Measurements from ENCODE around the gene STK24. TPM values are rescaled to one million over a fixed set of nuclear protein-coding genes. Genes with fewer than 3 reads are reported as not detected.
A peak's percentile ranks its signal among the peaks of the same experiment; 100 is the strongest.

STK24 gene
- total RNA-seq, 1 donor from 2014 or later: 139 TPM

DNA sequence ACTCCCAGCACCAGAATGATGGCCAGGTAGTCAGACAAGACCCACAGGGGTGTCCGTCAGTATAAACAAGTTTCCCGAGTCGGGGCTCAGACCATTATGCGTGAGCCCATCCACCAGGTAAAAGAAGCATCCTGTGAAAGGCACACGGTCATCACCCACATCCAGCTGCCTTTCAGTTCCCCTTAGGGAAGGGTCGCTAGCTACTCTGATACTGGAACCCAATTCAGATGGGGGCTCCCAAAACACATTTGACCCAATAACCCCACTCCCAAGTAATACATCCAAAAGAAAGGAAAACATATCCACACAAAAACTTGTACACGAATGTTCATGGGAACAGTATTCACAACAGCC, 66.8 kb downstream of the STK24 start:
- Mint-ChIP-seq H3K27ac (ENCODE audit: unreplicated experiment) (peak overlapping the region; percentile 85), H3K4me3 (ENCODE audit: unreplicated experiment) (no peak overlapping the region), H3K36me3 (ENCODE audit: unreplicated experiment) (peaks cover 19% of the 10 kb centered on the region), H3K9me3 (ENCODE audit: unreplicated experiment) (no peaks in the 10 kb centered on the region), H3K27me3 (ENCODE audit: unreplicated experiment) (no peaks in the 10 kb centered on the region), H3K4me1 (ENCODE audit: unreplicated experiment) (peaks cover 57% of the 10 kb centered on the region)
- DNase-seq (ENCODE audit: extremely low spot score, unreplicated experiment): peak; percentile 36
- TF ChIP-seq CTCF (IDR thresholded peaks at IDR 0.05): no peak

GRCh38 chr13:98509271-98510155, 67.4 kb downstream of the STK24 start:
- H3K27ac Mint-ChIP-seq (ENCODE audit: unreplicated experiment): peak overlapping the region; percentile 85
- no peak for TF ChIP-seq CTCF (IDR thresholded peaks at IDR 0.05)
- DNase-seq (ENCODE audit: extremely low spot score, unreplicated experiment): peak; percentile 62
- H3K9me3 Mint-ChIP-seq (ENCODE audit: unreplicated experiment): no peaks in the 10 kb centered on the region
- H3K27me3 Mint-ChIP-seq (ENCODE audit: unreplicated experiment): no peaks in the 10 kb centered on the region
- H3K4me1 Mint-ChIP-seq (ENCODE audit: unreplicated experiment): peaks cover 62% of the 10 kb centered on the region
- H3K4me3 Mint-ChIP-seq (ENCODE audit: unreplicated experiment): peak overlapping the region; percentile 15
- H3K36me3 Mint-ChIP-seq (ENCODE audit: unreplicated experiment): peaks cover 14% of the 10 kb centered on the region

DNA sequence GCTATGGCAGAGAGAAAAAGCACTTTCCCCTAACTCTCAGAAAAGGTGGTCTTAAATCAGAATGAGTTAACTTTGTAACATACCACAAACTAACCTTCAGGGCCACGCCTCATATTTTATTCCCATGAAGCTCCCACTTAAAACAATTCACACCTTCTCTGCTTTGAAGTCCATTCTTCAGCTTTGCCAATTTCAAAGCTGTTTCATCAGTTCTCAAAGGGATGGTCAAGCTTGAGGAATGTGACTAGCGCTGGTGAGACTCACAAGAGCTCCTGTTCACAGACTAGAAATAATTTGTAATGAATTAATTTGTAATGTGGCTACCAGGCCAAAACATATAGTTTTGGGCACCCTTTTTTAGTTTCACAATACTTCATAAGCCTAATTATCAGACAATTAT, 68.2 kb downstream of the STK24 start:
- H3K27ac Mint-ChIP-seq (ENCODE audit: unreplicated experiment): peak overlapping the region; percentile 85
- no peak for DNase-seq (ENCODE audit: extremely low spot score, unreplicated experiment)

GRCh38 chr13:98508280-98508679, 68.6 kb downstream of the STK24 start:
- H3K36me3 Mint-ChIP-seq (ENCODE audit: unreplicated experiment): peaks cover 10% of the 10 kb centered on the region
- no peaks in the 10 kb centered on the region for H3K27me3 Mint-ChIP-seq (ENCODE audit: unreplicated experiment)
- H3K9me3 Mint-ChIP-seq (ENCODE audit: unreplicated experiment): no peaks in the 10 kb centered on the region
- H3K4me1 Mint-ChIP-seq (ENCODE audit: unreplicated experiment): peaks cover 75% of the 10 kb centered on the region
- no peak overlapping the region for H3K4me3 Mint-ChIP-seq (ENCODE audit: unreplicated experiment)
- peak overlapping the region; percentile 85 for H3K27ac Mint-ChIP-seq (ENCODE audit: unreplicated experiment)
- no peak for TF ChIP-seq CTCF (IDR thresholded peaks at IDR 0.05)
- DNase-seq (ENCODE audit: extremely low spot score, unreplicated experiment): no peak

More for the DNA sequence above, 68.2 kb downstream of the STK24 start:
- Mint-ChIP-seq H3K9me3 (ENCODE audit: unreplicated experiment) (no peaks in the 10 kb centered on the region), H3K27me3 (ENCODE audit: unreplicated experiment) (no peaks in the 10 kb centered on the region), H3K4me1 (ENCODE audit: unreplicated experiment) (peaks cover 70% of the 10 kb centered on the region), H3K4me3 (ENCODE audit: unreplicated experiment) (no peak overlapping the region), H3K36me3 (ENCODE audit: unreplicated experiment) (peaks cover 13% of the 10 kb centered on the region)
- TF ChIP-seq CTCF (IDR thresholded peaks at IDR 0.05): no peak

DNA sequence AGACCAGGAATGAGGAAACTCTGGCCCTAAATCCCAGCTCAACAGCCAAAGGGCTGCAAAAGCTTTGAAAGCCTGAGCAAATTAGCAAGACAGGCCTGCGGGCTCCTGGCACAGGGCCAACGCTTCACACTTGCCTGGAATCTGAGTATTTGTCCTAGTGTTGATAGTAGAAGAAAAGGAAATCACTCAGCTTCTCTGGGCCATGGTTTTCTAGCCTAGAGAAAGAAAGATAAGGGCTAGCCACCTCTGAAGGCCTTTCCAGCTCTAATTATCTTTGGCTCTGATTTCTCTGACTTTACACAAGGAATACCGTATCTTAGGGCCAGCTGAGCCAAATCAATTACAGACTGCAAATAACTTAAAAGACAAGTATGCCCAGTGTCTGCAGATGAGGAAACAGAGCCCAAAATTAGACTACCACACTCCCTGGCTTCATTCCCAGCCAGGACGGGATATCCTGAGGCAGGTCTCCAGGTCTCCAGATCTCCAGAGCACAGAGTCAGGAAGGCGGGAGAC, 69.6 kb downstream of the STK24 start:
- Mint-ChIP-seq H3K4me3 (ENCODE audit: unreplicated experiment) (no peak overlapping the region), H3K36me3 (ENCODE audit: unreplicated experiment) (peaks cover 6% of the 10 kb centered on the region), H3K4me1 (ENCODE audit: unreplicated experiment) (peaks cover 81% of the 10 kb centered on the region), H3K27me3 (ENCODE audit: unreplicated experiment) (no peaks in the 10 kb centered on the region), H3K27ac (ENCODE audit: unreplicated experiment) (peak overlapping the region; percentile 70), H3K9me3 (ENCODE audit: unreplicated experiment) (no peaks in the 10 kb centered on the region)
- peak; percentile 86 for DNase-seq (ENCODE audit: extremely low spot score, unreplicated experiment)
- no peak for TF ChIP-seq CTCF (IDR thresholded peaks at IDR 0.05)

Data from osteocyte (in vitro differentiated cells).